Measurements from ENCODE around the gene SMTNL1. TPM values are rescaled to one million over a fixed set of nuclear protein-coding genes. Genes with fewer than 3 reads are reported as not detected.

The SMTNL1 gene
- total and polyA plus RNA-seq, 9 of the 15 experiments (the other 6 are each of a cell fraction or from before 2014, with no cell fraction given): not detected

DNA sequence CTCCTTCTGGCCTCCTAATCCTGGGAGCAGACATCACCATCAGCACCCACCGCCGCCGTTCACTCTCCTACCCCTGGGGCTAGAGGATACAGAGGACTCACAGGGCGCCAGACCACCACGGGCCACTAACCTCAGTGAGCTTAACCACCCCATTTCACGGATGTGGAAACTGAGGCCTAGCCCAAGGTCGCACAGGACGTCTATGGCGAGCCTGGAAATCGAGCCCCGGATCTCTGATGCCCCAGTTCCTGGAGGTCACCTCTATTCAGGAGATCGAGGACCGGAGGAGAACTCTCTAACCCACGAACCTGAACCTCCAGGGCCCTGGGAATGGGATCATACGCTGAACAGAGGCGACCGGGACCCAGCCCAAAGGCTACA is 7.2 kb upstream of the SMTNL1 start (continued):
- TF ChIP-seq, protein P1, sequence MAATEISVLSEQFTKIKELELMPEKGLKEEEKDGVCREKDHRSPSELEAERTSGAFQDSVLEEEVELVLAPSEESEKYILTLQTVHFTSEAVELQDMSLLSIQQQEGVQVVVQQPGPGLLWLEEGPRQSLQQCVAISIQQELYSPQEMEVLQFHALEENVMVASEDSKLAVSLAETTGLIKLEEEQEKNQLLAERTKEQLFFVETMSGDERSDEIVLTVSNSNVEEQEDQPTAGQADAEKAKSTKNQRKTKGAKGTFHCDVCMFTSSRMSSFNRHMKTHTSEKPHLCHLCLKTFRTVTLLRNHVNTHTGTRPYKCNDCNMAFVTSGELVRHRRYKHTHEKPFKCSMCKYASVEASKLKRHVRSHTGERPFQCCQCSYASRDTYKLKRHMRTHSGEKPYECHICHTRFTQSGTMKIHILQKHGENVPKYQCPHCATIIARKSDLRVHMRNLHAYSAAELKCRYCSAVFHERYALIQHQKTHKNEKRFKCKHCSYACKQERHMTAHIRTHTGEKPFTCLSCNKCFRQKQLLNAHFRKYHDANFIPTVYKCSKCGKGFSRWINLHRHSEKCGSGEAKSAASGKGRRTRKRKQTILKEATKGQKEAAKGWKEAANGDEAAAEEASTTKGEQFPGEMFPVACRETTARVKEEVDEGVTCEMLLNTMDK (IDR thresholded peaks at IDR 0.05; ENCODE audit: borderline replicate concordance, insufficient read depth, low read depth, low read length, poor library complexity, severe bottlenecking): no peak
- TF ChIP-seq ZSCAN32 (CRISPR knock-in tag; IDR thresholded peaks at IDR 0.05) (no peak), NRF1 (conservative IDR thresholded peaks at IDR 0.05 in 1 of 2, IDR thresholded peaks at IDR 0.05 in 1 of 2) (no peak), MYBL2 (IDR thresholded peaks at IDR 0.05; ENCODE audit: low read depth) (no peak), MYBL2 (CRISPR knock-in tag; IDR thresholded peaks at IDR 0.05; ENCODE audit: borderline replicate concordance) (no peak), RHOXF2B (CRISPR knock-in tag; conservative IDR thresholded peaks at IDR 0.05) (no peak), RBM15 (IDR thresholded peaks at IDR 0.05; ENCODE audit: insufficient read depth, low read length) (no peak), PYGO2 (tag; IDR thresholded peaks at IDR 0.05) (no peak), SIRT6 (IDR thresholded peaks at IDR 0.05; ENCODE audit: low read depth, low read length) (no peak), ZNF717 (CRISPR knock-in tag; IDR thresholded peaks at IDR 0.05) (no peak), NFIC (IDR thresholded peaks at IDR 0.05) (peak; percentile 14; the same call in 1 of the 2 replicates), SMAD4 (CRISPR knock-in tag; conservative IDR thresholded peaks at IDR 0.05) (no peak), RFX1 (IDR thresholded peaks at IDR 0.05) (no peak)
- TF ChIP-seq, protein P2, sequence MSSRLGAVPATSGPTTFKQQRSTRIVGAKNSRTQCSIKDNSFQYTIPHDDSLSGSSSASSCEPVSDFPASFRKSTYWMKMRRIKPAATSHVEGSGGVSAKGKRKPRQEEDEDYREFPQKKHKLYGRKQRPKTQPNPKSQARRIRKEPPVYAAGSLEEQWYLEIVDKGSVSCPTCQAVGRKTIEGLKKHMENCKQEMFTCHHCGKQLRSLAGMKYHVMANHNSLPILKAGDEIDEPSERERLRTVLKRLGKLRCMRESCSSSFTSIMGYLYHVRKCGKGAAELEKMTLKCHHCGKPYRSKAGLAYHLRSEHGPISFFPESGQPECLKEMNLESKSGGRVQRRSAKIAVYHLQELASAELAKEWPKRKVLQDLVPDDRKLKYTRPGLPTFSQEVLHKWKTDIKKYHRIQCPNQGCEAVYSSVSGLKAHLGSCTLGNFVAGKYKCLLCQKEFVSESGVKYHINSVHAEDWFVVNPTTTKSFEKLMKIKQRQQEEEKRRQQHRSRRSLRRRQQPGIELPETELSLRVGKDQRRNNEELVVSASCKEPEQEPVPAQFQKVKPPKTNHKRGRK (tag; IDR thresholded peaks at IDR 0.05): no peak
- TF ChIP-seq, protein P3, sequence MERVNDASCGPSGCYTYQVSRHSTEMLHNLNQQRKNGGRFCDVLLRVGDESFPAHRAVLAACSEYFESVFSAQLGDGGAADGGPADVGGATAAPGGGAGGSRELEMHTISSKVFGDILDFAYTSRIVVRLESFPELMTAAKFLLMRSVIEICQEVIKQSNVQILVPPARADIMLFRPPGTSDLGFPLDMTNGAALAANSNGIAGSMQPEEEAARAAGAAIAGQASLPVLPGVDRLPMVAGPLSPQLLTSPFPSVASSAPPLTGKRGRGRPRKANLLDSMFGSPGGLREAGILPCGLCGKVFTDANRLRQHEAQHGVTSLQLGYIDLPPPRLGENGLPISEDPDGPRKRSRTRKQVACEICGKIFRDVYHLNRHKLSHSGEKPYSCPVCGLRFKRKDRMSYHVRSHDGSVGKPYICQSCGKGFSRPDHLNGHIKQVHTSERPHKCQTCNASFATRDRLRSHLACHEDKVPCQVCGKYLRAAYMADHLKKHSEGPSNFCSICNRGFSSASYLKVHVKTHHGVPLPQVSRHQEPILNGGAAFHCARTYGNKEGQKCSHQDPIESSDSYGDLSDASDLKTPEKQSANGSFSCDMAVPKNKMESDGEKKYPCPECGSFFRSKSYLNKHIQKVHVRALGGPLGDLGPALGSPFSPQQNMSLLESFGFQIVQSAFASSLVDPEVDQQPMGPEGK (CRISPR knock-in tag; IDR thresholded peaks at IDR 0.05; ENCODE audit: borderline replicate concordance): no peak
- TF ChIP-seq, protein P4, sequence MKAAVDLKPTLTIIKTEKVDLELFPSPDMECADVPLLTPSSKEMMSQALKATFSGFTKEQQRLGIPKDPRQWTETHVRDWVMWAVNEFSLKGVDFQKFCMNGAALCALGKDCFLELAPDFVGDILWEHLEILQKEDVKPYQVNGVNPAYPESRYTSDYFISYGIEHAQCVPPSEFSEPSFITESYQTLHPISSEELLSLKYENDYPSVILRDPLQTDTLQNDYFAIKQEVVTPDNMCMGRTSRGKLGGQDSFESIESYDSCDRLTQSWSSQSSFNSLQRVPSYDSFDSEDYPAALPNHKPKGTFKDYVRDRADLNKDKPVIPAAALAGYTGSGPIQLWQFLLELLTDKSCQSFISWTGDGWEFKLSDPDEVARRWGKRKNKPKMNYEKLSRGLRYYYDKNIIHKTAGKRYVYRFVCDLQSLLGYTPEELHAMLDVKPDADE (conservative IDR thresholded peaks at IDR 0.05; ENCODE audit: control insufficient read depth, low read depth, low read length): no peak

Data from K562 (cell line).